Measurements from ENCODE around the gene MFSD6. TPM values are rescaled to one million over a fixed set of nuclear protein-coding genes. Genes with fewer than 3 reads are reported as not detected.

MFSD6 gene
- 4.0 and 5.7 TPM in 2 replicates for total RNA-seq

DNA sequence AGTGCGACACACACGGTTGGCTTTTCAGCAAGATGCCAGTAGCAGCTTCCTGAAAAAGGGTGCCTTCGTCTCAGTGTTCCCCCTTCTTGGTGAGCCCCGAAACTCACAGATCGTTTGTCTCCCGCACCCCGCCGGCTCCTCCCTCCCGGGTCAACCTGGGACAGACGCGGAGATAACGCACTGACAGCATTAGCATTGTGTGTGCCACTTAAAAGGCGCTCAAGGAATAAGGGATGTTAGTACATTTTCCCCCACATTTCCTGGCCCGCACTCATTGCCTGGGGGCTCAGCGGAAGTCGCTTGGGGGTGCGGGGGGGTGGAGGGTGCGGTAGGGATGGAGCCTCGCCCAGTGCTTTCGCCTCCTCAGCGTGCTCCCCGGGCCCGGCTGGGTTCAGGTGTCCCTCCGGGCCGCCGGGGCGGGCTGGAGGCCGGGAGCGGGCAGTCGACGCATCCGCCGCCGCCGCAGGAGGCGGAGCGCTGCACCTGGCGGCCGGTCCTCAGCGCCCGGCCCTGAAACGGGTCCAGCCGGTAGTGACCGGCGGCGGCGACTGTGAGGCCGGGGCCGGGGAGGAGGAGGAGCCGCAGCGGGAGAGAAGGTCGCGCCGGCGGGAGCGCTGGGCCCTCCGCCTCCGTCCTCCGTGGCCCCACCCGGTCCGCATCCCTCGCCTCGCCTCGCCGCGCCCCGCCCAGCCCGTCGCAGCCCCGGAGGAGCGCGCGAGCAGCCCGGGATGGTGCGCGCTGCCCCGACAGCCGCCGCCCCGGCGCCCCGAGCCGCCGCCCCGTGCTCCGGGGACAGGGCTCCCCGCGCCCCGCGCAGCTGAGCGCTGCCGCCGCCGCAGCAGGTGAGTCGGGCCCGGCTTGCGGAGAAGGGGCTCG lies at the start of gene MFSD6:
MFSD6 (plus strand) TSS at position 694 of the 876 bp plus-strand sequence. CDS start 27,675 bp downstream, outside the sequence.

DNA sequence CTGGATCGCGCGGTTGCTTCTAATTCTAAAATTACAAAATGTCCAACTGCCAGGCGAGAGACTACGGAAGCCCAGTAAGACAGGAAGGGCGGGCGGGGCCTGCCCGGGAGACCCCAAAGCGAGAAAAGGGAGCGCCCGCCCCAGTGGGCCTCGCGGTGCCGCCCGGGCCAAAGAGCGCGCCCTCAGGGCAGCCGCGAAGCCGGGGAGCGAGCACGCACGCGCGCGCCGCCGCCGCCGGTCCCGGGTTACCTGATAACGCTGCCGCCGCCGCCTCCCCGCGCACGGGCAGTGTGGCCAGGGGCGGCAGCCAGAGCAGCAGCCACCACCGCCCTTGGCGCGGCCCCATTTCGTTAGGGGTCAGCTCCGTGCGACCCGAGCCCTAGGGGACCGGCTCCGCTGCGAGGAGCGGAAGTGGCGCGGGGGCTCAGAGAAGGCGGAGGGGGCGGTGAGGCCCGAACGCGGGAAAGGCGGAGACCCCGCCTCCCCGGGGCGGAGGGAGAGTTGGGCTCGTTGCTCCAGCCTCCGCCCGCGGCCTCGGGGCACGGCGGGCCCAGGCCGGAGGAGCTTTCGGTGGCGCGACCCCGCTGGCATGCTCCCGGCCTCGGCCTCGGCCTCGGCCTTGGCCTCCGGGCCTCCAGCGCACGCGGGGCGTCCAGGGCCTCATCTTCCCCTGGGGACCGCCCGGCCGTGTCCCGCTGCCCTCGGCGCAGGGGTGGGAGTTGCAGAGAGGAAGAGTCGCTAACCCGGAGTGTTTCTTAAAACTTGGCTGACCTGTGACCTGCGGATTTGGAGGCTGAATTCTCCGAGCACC lies 126.4 kb downstream of the MFSD6 start, which contains the start of gene NEMP2:
NEMP2 (minus strand) TSS at position 413 of the 811 bp plus-strand sequence; CDS start at position 346, 67 bp downstream.

Other genes with a start within 250 kb of the MFSD6 start
- gene HIBCH, start 88.5 kb upstream of the MFSD6 start, total RNA-seq = 10.2 and 22.2 TPM in 2 replicates
- 18.6 and 19.6 TPM in 2 replicates for gene INPP1, start 64.8 kb upstream of the MFSD6 start, total RNA-seq
- 1.6 and 5.0 TPM in 2 replicates for gene NEMP2, start 126.4 kb downstream of the MFSD6 start, total RNA-seq
- gene NAB1, start 240.7 kb downstream of the MFSD6 start, total RNA-seq = 21.4 and 49.8 TPM in 2 replicates

All from bladder microvascular endothelial cell (primary cell).